ENCODE data around the gene PCDH19.

- TF ChIP-seq REST (IDR thresholded peaks at IDR 0.05; ENCODE audit: borderline replicate concordance) (no peak), MXI1 (conservative IDR thresholded peaks at IDR 0.05; ENCODE audit: poor library complexity, severe bottlenecking) (no peak), SMC3 (conservative IDR thresholded peaks at IDR 0.05; ENCODE audit: poor library complexity) (no peak), POLR2AphosphoS5 (IDR thresholded peaks at IDR 0.05) (no peak), TAF1 (IDR thresholded peaks at IDR 0.05; ENCODE audit: low read depth) (no peak), RAD21 (conservative IDR thresholded peaks at IDR 0.05) (no peak), EP300 (conservative IDR thresholded peaks at IDR 0.05; ENCODE audit: poor library complexity, severe bottlenecking) (no peak)
- TF ChIP-seq, protein P1, sequence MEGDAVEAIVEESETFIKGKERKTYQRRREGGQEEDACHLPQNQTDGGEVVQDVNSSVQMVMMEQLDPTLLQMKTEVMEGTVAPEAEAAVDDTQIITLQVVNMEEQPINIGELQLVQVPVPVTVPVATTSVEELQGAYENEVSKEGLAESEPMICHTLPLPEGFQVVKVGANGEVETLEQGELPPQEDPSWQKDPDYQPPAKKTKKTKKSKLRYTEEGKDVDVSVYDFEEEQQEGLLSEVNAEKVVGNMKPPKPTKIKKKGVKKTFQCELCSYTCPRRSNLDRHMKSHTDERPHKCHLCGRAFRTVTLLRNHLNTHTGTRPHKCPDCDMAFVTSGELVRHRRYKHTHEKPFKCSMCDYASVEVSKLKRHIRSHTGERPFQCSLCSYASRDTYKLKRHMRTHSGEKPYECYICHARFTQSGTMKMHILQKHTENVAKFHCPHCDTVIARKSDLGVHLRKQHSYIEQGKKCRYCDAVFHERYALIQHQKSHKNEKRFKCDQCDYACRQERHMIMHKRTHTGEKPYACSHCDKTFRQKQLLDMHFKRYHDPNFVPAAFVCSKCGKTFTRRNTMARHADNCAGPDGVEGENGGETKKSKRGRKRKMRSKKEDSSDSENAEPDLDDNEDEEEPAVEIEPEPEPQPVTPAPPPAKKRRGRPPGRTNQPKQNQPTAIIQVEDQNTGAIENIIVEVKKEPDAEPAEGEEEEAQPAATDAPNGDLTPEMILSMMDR (IDR thresholded peaks at IDR 0.05; ENCODE audit: poor library complexity, severe bottlenecking), result no peak
These were observed 90.4 kb downstream of the PCDH19 start for GRCh38 chrX:100319716-100320115.

All from neural cell (in vitro differentiated cells).